ENCODE measurements around the gene MAEA. TPM values are rescaled to one million over a fixed set of nuclear protein-coding genes. Genes with fewer than 3 reads are reported as not detected.

MAEA gene
- total RNA-seq, 1 donor from 2014 or later, result 81.3 TPM

GRCh38 chr4:1274871-1275270 is 14.8 kb upstream of the MAEA start:
- Mint-ChIP-seq H3K4me3 (ENCODE audit: low read depth) (no peak overlapping the region), H3K27ac (no peak overlapping the region), H3K4me1 (ENCODE audit: low read depth) (no peaks in the 10 kb centered on the region), H3K36me3 (ENCODE audit: insufficient read depth) (peaks cover 4% of the 10 kb centered on the region), H3K9me3 (ENCODE audit: low read depth) (peaks cover 4% of the 10 kb centered on the region), H3K27me3 (peaks cover 7% of the 10 kb centered on the region)
- TF ChIP-seq, protein P1, sequence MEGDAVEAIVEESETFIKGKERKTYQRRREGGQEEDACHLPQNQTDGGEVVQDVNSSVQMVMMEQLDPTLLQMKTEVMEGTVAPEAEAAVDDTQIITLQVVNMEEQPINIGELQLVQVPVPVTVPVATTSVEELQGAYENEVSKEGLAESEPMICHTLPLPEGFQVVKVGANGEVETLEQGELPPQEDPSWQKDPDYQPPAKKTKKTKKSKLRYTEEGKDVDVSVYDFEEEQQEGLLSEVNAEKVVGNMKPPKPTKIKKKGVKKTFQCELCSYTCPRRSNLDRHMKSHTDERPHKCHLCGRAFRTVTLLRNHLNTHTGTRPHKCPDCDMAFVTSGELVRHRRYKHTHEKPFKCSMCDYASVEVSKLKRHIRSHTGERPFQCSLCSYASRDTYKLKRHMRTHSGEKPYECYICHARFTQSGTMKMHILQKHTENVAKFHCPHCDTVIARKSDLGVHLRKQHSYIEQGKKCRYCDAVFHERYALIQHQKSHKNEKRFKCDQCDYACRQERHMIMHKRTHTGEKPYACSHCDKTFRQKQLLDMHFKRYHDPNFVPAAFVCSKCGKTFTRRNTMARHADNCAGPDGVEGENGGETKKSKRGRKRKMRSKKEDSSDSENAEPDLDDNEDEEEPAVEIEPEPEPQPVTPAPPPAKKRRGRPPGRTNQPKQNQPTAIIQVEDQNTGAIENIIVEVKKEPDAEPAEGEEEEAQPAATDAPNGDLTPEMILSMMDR (IDR thresholded peaks at IDR 0.05; ENCODE audit: unreplicated experiment), result no peak
- no peak for DNase-seq (ENCODE audit: low spot score, unreplicated experiment)

DNA sequence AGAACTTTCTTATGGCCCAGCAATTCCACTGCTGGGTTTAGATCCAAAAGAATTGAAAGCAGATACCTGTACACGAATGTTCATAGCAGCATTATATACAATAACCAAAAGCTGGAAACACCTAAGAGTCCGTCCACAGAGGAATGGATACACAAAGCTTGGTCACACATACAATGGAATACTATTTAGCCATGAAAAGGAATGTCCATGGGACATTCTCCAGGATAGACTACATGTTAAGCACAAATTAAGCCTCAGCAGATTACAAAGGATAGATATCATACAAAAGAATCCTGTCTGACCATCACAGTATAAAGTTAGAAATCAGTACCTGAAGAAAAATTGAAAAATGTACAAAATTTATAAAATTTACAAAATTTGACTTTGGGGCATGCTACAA is 12.7 kb upstream of the MAEA start:
- TF ChIP-seq, protein P1 (IDR thresholded peaks at IDR 0.05; ENCODE audit: unreplicated experiment), result no peak
- no peak for DNase-seq (ENCODE audit: low spot score, unreplicated experiment)
- no peak overlapping the region for H3K27ac Mint-ChIP-seq
- H3K9me3 Mint-ChIP-seq (ENCODE audit: low read depth), result no peaks in the 10 kb centered on the region
- H3K36me3 Mint-ChIP-seq (ENCODE audit: insufficient read depth), result peaks cover 1% of the 10 kb centered on the region
- peaks cover 7% of the 10 kb centered on the region for H3K27me3 Mint-ChIP-seq
- H3K4me3 Mint-ChIP-seq (ENCODE audit: low read depth), result no peak overlapping the region
- no peaks in the 10 kb centered on the region for H3K4me1 Mint-ChIP-seq (ENCODE audit: low read depth)

DNA sequence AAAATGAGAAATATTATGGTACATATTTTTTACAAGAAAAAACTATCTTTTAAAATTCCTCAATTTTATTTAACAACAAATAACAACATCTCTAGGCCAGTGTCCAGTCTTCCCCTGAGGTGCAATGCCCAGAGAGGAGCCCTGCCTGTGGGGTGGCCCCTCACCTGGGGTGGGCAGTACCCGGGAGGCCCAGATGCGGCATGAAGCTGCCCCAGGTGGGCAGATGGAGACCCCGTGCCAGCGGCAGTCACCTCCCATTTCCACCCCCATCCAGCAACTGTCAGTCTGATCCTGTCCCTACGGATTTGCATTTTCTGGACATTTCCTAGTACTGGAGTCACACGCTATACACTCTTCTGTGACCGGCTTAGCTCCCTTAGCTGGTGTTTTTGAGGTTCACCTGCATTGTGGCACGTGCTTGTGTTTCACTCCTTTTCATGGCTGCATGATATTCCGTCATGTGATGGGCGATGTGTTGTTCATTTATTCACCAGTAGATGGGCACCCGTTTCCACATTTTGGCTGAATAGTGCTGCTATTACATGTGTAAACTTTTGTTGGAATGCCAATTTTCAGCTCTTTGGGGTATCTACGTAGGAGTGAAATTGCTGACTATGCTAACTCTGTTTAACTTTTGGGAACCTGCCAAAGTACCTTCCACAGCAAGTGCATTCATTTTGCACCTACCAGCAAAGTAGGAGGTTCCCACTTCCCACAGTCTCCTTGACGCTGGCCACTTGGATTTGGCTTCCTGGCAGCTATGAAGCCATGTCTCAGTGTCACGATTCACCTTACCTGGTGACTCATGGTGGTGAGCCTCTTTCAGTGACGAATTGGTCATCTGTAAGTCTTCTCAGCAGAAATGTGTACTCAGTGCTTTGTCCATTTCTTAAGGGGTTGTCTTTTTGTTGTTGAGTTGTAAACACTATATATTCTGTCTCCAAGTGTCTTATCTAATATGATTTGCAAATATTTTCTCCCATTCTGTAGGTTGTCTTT is 11.7 kb upstream of the MAEA start:
- H3K9me3 Mint-ChIP-seq (ENCODE audit: low read depth), result peaks cover 5% of the 10 kb centered on the region
- no peak overlapping the region for H3K4me3 Mint-ChIP-seq (ENCODE audit: low read depth)

GRCh38 chr4:1279253-1279652 is 10.4 kb upstream of the MAEA start:
- no peak for DNase-seq (ENCODE audit: low spot score, unreplicated experiment)
- Mint-ChIP-seq H3K4me3 (ENCODE audit: low read depth) (no peak overlapping the region), H3K36me3 (ENCODE audit: insufficient read depth) (peaks cover 1% of the 10 kb centered on the region), H3K4me1 (ENCODE audit: low read depth) (no peaks in the 10 kb centered on the region), H3K9me3 (ENCODE audit: low read depth) (peaks cover 5% of the 10 kb centered on the region), H3K27ac (no peak overlapping the region), H3K27me3 (peaks cover 7% of the 10 kb centered on the region)
- TF ChIP-seq, protein P1 (IDR thresholded peaks at IDR 0.05; ENCODE audit: unreplicated experiment), result no peak

More for the DNA sequence above, 11.7 kb upstream of the MAEA start:
- Mint-ChIP-seq H3K4me1 (ENCODE audit: low read depth) (no peaks in the 10 kb centered on the region), H3K27me3 (peaks cover 7% of the 10 kb centered on the region), H3K36me3 (ENCODE audit: insufficient read depth) (peaks cover 1% of the 10 kb centered on the region), H3K27ac (no peak overlapping the region)
- TF ChIP-seq, protein P1 (IDR thresholded peaks at IDR 0.05; ENCODE audit: unreplicated experiment), result no peak
- no peak for DNase-seq (ENCODE audit: low spot score, unreplicated experiment)

- Mint-ChIP-seq H3K27ac (no peak overlapping the region), H3K27me3 (peaks cover 4% of the 10 kb centered on the region), H3K36me3 (ENCODE audit: insufficient read depth) (peaks cover 2% of the 10 kb centered on the region), H3K4me1 (ENCODE audit: low read depth) (peaks cover 7% of the 10 kb centered on the region), H3K4me3 (ENCODE audit: low read depth) (no peak overlapping the region), H3K9me3 (ENCODE audit: low read depth) (peaks cover 9% of the 10 kb centered on the region)
- no peak for DNase-seq (ENCODE audit: low spot score, unreplicated experiment)
- TF ChIP-seq, protein P1 (IDR thresholded peaks at IDR 0.05; ENCODE audit: unreplicated experiment), result no peak
These were observed 6.0 kb upstream of the MAEA start for GRCh38 chr4:1283711-1284110.
